Measurements from ENCODE around the gene ANGPTL2. TPM values are rescaled to one million over a fixed set of nuclear protein-coding genes. Genes with fewer than 3 reads are reported as not detected.

The ANGPTL2 gene
- total RNA-seq, 1 donor from 2014 or later, result 1.1 TPM

- DNase-seq (ENCODE audit: low read depth), result no peak
- no peak overlapping the region for H3K4me3 ChIP-seq (ENCODE audit: low read depth, low read length)
- TF ChIP-seq CTCF (conservative IDR thresholded peaks at IDR 0.05; ENCODE audit: low read depth, low read length), result no peak
These were observed 64.3 kb downstream of the ANGPTL2 start for GRCh38 chr9:127058011-127058644.

GRCh38 chr9:127056446-127056845 lies 66.0 kb downstream of the ANGPTL2 start:
- DNase-seq (ENCODE audit: low read depth), result no peak
- TF ChIP-seq CTCF (conservative IDR thresholded peaks at IDR 0.05; ENCODE audit: low read depth, low read length), result no peak
- no peak overlapping the region for H3K4me3 ChIP-seq (ENCODE audit: low read depth, low read length)

GRCh38 chr9:127055745-127056402 lies 66.6 kb downstream of the ANGPTL2 start:
- no peak for DNase-seq (ENCODE audit: low read depth)
- no peak for TF ChIP-seq CTCF (conservative IDR thresholded peaks at IDR 0.05; ENCODE audit: low read depth, low read length)
- no peak overlapping the region for H3K4me3 ChIP-seq (ENCODE audit: low read depth, low read length)

DNA sequence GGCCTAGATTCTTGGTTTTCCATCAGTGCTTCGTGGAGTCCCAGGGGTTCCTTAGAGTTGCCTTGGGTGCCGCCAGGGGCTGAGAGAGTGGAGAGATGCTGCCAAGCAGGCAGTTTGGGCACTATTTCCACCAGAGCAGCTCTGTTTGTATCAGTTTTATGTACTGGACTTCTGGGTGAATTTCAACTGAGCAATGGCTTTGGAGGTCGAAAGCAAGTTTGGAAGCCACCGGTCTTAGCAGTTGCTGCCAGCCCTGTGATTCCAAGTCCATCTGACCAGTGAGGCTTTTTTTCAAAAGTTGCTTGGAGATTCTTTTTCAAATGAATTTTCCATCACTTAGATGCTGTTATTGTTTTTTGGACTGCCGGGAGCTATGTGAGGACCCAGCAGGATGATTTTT lies 68.5 kb downstream of the ANGPTL2 start:
- H3K4me3 ChIP-seq (ENCODE audit: low read depth, low read length), result no peak overlapping the region
- TF ChIP-seq CTCF (conservative IDR thresholded peaks at IDR 0.05; ENCODE audit: low read depth, low read length), result no peak
- DNase-seq (ENCODE audit: low read depth), result no peak

DNA sequence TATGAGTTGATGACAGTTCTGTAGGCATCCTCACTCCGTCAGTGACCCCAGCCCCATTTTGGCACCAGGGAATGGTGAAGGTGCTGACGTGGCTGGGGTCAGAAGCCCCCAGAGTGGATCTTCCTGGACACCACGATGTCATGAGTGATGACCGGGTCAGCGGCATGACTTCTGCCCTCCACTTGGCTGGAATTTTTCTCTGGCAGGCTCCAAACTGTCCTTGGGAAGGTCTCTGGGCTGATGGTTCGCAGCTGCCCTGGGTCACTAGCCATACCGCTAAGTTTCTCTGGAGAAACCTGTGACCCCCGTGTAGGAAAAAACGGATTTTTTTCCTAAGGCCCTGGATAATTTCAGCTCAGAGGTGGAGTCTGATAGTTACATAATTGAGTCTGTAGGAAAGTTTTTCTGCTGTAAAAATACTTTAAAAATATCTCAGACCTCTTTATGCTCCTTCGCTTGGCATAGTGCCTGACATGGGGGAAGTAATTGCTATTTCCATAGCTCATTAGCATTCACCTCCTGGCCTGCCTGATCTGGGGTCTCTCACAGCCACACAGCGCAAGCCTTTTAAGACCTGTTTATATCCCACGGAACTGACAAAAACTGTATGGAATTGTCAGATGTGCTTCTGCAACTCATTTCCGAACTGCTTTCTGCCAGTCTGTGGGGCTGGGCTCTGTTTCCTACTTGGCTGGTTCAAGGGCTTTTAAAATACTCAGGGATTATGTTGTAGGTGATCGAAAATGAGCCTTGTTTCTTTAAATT lies 69.2 kb downstream of the ANGPTL2 start:
- H3K4me3 ChIP-seq (ENCODE audit: low read depth, low read length), result no peak overlapping the region

More for the DNA sequence above, 69.2 kb downstream of the ANGPTL2 start:
- DNase-seq (ENCODE audit: low read depth), result no peak
- TF ChIP-seq CTCF (conservative IDR thresholded peaks at IDR 0.05; ENCODE audit: low read depth, low read length), result no peak

Data from epithelial cell of proximal tubule (primary cell).